ENCODE measurements around the gene TXNL4A. TPM values are rescaled to one million over a fixed set of nuclear protein-coding genes. Genes with fewer than 3 reads are reported as not detected.
"Not testable (repeated sequence)": the region's sequence is repeated elsewhere in the genome, so short reads cannot be mapped to it uniquely, and the experiment has no call there.

Gene TXNL4A
- total RNA-seq, 6 donors from 2014 or later: 11.5 to 101 (median 27.8) TPM

DNA sequence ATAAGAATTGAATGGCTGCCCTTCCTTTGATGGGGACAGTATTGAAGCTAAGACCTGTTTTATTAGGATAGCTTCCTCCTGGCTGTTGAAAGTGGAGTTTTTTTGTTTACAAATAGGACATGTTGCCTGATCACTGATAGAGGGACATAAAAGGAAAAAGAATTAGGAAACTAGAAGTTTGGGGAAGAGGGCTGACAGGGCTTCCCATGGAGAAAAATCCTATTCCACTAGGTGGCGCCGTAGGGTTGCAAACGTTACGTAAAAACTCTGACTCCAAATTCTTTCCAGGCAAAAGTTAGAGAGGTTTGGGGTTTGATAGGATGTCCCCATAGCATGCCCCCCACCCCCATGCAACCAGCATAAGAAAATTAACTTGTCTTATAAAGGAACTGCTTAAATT is 34.8 kb upstream of the TXNL4A start:
- TF ChIP-seq EP300 (IDR thresholded peaks at IDR 0.05) (no peak), POLR2A (IDR thresholded peaks at IDR 0.05) (no peak), POLR2AphosphoS5 (IDR thresholded peaks at IDR 0.05) (no peak)
- TF ChIP-seq, protein P1, sequence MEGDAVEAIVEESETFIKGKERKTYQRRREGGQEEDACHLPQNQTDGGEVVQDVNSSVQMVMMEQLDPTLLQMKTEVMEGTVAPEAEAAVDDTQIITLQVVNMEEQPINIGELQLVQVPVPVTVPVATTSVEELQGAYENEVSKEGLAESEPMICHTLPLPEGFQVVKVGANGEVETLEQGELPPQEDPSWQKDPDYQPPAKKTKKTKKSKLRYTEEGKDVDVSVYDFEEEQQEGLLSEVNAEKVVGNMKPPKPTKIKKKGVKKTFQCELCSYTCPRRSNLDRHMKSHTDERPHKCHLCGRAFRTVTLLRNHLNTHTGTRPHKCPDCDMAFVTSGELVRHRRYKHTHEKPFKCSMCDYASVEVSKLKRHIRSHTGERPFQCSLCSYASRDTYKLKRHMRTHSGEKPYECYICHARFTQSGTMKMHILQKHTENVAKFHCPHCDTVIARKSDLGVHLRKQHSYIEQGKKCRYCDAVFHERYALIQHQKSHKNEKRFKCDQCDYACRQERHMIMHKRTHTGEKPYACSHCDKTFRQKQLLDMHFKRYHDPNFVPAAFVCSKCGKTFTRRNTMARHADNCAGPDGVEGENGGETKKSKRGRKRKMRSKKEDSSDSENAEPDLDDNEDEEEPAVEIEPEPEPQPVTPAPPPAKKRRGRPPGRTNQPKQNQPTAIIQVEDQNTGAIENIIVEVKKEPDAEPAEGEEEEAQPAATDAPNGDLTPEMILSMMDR (IDR thresholded peaks at IDR 0.05): no peak
- no peak for ATAC-seq (ENCODE audit: low FRiP score in 2 of 2)
- Histone ChIP-seq H3K27ac (no peak overlapping the region), H3K4me3 (no peak overlapping the region), H3K27me3 (no peaks in the 10 kb centered on the region), H3K36me3 (no peaks in the 10 kb centered on the region), H3K9me3 (peaks cover 52 to 87% (median 80%) of the 10 kb centered on the region in 4 donors), H3K4me1 (no peaks in the 10 kb centered on the region)
- no peak for DNase-seq
- 63 to 65% methylated on average over 4 of the region's 4 CpGs for WGBS, 2 donors

DNA sequence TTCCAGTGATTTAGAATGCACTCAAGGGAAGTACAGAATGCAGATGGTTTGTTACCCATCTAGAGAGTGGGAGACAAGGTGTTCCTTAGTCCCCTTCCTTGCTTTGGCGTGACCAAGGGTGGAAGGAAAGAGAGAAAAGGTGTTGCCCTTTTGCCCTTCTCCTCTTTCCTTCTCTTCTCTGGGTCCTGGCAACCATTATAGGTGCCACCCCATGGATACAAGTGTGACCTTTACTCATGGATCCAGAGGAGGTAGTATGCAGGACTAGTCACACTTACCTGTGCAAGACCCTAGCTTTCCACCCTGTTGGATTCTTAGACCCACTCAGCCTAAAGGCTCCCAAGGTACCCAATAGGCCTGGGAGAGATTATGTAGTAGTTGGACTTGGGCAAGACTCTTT is 34.2 kb upstream of the TXNL4A start:
- Histone ChIP-seq H3K27me3 (no peaks in the 10 kb centered on the region), H3K36me3 (no peaks in the 10 kb centered on the region), H3K27ac (no peak overlapping the region), H3K4me3 (no peak overlapping the region), H3K4me1 (no peaks in the 10 kb centered on the region), H3K9me3 (peaks cover 52 to 87% (median 80%) of the 10 kb centered on the region in 4 donors)
- ATAC-seq (ENCODE audit: low FRiP score in 2 of 2) (no peak), DNase-seq (no peak)
- TF ChIP-seq, protein P1 (IDR thresholded peaks at IDR 0.05): no peak
- no peak for TF ChIP-seq POLR2A (IDR thresholded peaks at IDR 0.05)
- TF ChIP-seq POLR2AphosphoS5 (IDR thresholded peaks at IDR 0.05): no peak
- TF ChIP-seq EP300 (IDR thresholded peaks at IDR 0.05): no peak
- 7 to 32% methylated on average over 1 of the region's 1 CpG for WGBS, 2 donors

DNA sequence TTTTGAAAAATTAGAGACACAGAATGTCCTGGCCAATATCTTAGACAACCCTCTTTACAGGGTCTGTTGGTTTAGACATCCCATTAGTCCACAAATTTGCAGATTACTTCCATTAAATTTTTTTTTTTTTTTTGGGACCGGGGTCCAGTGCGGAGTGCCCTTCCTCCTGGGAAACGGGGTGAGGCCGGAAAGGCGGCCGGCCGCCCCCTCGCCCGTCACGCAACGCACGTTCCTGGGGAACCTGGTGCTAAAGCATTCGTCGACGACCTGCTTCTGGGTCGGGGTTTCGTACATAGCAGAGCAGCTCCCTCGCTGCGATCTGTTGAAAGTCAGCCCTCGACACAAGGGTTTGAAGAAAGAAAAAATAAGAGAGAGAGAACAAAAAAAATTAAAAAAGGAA is 24.4 kb upstream of the TXNL4A start:
- H3K4me1 ChIP-seq: no peaks in the 10 kb centered on the region
- peaks cover 0 to 30% (median 2%) of the 10 kb centered on the region in 4 donors for H3K9me3 ChIP-seq
- no peak overlapping the region for H3K27ac ChIP-seq
- ATAC-seq (ENCODE audit: low FRiP score in 2 of 2): no peak
- H3K36me3 ChIP-seq: no peaks in the 10 kb centered on the region
- TF ChIP-seq POLR2AphosphoS5 (IDR thresholded peaks at IDR 0.05) (no peak), EP300 (IDR thresholded peaks at IDR 0.05) (no peak), POLR2A (IDR thresholded peaks at IDR 0.05) (no peak)
- TF ChIP-seq, protein P1 (IDR thresholded peaks at IDR 0.05): no peak
- H3K4me3 ChIP-seq: no peak overlapping the region
- DNase-seq: peak in 1 of 2 donors; percentile 62
- no peaks in the 10 kb centered on the region for H3K27me3 ChIP-seq
- 95 to 97% methylated on average over 20 of the region's 20 CpGs for WGBS, 2 donors

DNA sequence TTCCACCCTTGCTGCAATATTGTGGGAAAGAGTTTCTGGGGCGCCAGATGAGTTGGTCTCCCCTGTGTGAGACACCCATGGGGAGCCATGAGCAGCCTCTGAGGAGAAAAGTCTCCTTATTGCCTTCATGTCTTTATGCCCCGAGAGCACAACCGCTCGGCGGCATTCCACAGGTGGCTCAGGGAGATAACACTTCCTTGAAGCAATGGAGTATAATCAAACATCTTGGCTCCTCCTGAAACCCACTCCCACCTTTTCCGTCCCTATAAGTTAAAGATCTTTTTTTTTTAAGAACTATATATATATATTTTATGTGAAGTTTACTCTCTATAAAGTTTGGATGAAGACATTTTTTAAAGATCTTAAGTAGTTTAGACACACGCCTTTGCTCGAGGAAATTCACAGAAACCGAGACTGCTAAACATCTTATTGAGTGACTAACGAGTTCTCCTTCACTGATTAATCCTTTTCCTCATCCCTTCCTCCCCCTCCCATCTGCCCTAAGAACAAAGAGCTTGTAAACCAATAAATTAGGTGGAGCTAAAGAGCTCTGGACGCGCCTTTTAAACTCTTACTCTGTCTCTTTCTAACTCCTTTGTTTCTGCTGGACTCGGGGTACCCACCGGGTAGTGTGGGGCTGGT is 23.3 kb upstream of the TXNL4A start:
- not testable (repeated sequence) for DNase-seq; H3K27ac ChIP-seq; H3K4me1 ChIP-seq; H3K4me3 ChIP-seq; ATAC-seq (ENCODE audit: low FRiP score in 2 of 2); H3K36me3 ChIP-seq; H3K27me3 ChIP-seq
- peaks cover 0 to 31% (median 2%) of the 10 kb centered on the region in 4 donors for H3K9me3 ChIP-seq
- 92 to 95% methylated on average over 14 of the region's 14 CpGs for WGBS, 2 donors

DNA sequence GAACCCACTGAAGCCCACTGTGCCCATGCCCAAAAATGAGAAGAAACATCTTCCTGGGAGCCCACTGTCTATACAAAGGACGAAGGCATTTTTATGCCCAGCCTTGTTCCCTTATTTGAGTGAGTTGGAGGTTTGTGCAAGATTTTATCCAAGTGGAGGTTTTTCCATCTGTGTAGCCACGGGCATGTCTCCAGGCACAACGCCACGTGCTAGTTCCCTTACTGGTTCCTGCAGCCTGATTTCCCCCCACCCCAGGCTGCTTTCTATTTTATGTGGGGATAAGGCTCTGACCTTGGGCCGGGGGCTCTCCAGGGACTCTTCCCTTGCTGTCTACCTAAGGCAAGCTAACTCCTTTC is 22.2 kb upstream of the TXNL4A start:
- H3K9me3 ChIP-seq: peaks cover 0 to 31% (median 2%) of the 10 kb centered on the region in 4 donors
- H3K27me3 ChIP-seq: no peaks in the 10 kb centered on the region
- ATAC-seq (ENCODE audit: low FRiP score in 2 of 2): peak in 1 of 2 donors; percentile 59
- no peak overlapping the region for H3K27ac ChIP-seq
- no peak for DNase-seq
- no peaks in the 10 kb centered on the region for H3K36me3 ChIP-seq
- TF ChIP-seq POLR2A (IDR thresholded peaks at IDR 0.05): no peak
- TF ChIP-seq, protein P1 (IDR thresholded peaks at IDR 0.05): no peak
- no peak for TF ChIP-seq POLR2AphosphoS5 (IDR thresholded peaks at IDR 0.05)
- no peak for TF ChIP-seq EP300 (IDR thresholded peaks at IDR 0.05)
- 82 to 85% methylated on average over 5 of the region's 5 CpGs for whole genome bisulfite sequencing, 2 donors
- no peak overlapping the region for H3K4me3 ChIP-seq
- no peaks in the 10 kb centered on the region for H3K4me1 ChIP-seq
